ENCODE data around the gene TMEM250.
A peak's percentile ranks its signal among the peaks of the same experiment; 100 is the strongest.
"Not testable (repeated sequence)": the region's sequence is repeated elsewhere in the genome, so short reads cannot be mapped to it uniquely, and the experiment has no call there.

The TMEM250 gene, protein sequence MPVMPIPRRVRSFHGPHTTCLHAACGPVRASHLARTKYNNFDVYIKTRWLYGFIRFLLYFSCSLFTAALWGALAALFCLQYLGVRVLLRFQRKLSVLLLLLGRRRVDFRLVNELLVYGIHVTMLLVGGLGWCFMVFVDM

DNA sequence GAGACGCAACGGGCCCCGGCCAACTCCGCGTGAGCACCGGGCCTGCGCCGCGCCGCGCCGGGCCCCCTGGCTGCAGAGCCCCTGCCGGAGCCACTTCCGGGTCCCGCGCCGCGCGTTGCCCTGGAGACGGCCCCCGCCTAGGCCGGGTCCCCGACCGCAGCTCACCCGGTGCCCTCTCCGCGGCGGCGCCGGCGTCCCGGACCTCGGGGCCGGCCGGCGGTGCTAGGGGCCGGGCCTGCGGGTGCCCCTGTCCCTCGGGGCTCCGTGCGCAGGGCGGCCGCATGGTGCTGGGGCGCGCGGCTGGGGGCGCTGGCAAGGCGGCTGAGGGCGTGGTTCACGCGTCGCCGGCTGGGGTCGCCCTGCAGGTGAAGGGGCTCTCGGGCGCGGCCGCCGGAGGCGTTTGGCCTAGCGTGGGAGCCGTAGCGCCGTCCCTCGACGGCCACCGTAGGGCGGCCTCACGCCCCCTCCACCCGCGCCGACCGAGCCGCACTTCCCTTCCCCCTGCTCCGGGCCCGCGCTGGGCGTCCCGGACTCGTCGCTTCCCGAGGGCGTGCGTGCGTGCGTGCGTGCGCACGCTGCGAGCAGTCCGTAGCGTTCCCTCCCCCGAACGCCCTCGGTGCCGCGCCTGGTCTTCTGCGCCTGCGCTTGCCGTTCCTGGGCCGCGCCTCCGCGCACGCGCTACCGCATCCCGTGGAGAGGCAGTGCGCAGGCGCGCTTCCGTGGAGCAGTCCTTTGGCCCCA, at the start of gene TMEM250:
Gene TMEM250, minus strand, starts transcription at position 556 of the 741 bp plus-strand sequence. CDS start 1,975 bp downstream, outside the sequence.
- DNase-seq: peak; percentile 96

DNA sequence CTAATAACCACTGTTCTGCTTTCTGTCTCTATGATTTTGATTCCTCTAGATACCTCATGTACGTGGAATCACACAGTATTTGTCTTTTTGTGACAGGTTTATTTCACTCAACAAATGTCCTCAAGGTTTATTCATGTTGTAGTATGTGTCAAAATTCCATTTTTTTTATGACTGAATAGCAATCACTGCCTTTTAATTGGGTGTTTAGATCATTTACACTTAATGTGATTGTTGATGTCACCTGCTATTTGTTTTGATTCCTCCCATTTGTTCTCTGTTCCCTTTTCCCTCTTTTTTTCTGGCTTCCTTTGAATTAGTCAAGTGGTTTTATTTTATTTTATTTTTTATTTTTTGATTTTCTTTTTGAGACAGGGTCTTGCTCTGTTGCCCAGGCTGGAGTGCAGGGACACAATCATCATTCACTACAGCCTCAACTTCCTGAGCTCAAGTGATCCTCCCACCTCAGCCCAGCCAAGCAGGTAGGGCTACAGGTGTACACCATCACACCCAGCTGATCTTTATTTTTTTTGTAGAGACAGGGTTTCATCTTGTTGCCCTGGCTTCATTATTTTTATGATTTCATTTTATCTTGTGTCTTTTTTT, 44.7 kb upstream of the TMEM250 start:
- no peak for DNase-seq

DNA sequence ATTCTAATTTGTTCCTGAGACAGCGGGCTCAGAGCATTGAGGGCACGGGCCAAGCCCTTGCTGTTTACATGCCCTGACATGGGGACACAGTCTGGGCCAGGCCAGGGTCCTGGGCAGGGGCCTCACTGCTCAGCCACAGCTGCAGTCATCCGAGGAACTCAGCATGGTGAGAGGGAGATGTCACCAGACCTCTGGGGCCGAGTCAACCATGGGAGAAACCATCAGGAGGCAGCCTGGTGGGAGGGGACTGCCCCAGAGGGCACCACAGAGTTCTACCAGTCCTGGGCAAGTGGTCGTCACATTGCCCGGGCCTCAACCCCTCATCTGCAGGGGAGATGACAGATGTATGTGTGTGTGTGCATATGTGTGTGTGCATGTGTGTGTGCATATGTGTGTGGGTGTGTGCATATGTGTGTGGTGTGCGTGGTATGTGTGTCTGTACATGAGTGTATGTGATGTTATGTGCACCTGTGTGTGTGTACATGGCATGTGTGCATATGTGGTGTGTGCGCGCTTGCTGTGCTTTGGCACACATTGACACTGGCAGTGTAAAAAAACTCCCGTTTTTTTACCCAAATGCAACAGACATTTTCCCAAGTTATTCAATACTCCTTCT, 42.4 kb upstream of the TMEM250 start:
- no peak for DNase-seq

DNA sequence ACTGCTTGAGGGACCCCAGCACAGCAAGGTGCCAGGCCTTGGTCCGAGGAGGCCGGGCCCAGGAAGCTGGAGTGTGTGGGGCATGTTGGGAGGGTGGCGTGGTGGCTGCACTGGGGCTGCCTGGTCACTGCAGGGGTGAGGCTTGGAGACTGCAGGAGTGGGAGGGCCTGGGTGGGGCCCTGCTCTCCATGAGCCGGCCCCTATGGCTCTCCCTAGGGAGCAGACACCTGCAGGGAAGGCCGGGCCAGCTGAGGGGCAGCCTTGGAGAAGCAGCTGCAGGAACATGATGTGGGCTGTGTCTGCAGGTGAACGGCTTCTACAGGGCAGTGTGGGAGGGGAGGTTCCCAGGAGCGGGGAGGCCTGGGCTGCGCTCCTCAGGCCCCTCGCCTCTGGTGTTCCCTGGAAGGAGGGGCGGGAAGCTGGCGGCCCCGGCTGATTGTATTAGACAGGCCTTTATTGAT, 41.7 kb upstream of the TMEM250 start:
- no peak for DNase-seq

DNA sequence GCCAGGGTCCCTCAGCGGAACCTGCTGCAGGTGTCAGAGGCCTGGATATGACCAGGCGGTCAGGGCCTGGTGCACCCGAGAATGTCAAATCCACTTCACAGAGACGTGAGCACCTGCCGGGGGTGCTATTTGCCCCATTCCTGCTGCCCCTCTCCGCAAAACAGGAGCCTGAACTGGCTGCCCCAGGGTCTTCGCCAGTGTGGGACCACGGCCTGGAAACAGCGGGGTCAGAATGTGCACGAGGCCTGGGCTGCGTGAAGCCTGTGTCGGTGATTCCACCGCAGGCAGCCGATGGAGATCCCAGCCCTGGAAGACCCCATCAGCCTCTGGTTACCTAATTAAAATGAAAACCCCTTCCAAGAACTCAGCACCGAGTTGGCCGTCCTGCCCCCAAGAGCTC, 41.2 kb upstream of the TMEM250 start:
- no peak for DNase-seq

DNA sequence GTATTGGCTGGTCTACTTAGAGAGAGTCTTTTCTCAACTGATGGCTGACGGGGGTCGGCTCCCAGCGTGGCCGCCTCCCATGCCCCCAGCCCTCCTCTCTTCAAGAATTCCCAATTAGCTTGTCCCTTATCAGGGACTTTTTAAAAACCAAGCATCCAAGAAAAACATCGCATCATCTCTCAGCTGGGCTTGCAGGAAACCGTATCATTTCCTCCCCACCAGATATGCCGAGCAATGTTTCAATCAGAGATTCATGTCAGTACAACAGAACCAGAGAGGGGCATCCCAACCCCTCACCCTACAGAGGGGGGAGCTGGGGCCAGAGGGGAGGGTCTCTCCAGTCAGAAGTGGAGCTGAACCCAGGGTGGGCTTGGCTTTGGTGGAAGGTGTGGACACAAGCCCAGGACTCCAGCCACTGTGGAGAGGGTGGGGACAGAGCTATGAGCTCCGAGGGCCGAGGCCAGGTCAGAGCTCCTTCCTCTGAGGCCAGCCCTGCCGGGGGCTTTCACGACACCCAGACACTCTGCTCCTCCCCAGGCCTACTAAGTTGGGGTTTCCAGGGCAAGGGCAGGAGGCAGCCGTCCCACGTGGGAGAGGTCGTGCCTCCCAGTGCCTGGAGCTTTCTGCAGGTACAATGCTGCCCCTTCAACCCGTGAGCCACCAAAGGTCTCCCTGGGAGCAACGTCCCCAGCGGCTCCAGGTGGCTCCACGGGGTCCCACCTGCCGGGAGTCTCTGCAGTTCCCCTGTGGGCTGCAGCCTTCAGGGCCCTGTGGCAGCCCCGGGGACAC, 39.0 kb upstream of the TMEM250 start:
- no peak for DNase-seq

DNA sequence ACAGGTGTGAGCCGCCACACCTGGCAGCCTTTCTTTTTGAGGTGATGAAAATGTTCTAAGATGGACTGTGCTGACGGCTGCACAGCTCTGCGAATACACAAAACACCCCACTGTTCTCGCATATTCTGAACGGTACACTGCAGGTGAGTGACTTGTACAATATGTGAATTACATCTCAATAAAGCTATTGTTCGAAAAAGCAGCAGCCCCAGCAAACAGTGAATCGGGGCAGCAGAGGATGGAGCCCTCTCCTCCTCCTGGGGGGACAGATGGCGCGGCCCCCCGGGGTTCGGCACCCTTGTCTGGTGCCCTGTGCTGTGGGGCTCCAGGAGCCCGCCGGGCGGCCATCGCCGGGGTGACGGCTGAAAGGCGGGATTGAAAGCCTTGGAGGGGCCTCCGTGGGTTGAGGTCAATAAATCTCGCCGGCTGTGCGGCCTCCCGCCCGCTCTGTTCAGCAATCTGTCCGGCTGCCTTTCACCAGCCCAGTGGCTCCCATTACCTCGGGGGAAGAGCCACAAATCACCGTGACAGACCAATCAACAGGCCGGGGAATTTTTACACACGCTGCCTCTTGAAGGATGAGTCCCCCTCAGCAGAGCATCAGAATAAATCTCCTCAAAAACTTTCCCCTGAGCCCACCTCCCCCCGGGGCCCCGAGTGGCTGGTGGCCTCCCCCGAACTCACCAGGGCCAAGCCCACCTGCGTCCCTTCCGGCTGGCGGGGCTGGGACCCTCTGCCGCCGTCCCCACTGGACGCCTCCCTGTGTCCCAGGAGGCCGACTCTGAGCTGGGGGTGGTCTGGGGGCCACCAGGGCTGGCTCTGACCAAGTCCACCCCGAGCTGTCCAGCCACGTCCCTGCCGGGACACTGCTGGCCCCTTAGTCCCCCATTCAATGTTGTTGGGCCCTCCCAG, 37.8 kb upstream of the TMEM250 start:
- no peak for DNase-seq

DNA sequence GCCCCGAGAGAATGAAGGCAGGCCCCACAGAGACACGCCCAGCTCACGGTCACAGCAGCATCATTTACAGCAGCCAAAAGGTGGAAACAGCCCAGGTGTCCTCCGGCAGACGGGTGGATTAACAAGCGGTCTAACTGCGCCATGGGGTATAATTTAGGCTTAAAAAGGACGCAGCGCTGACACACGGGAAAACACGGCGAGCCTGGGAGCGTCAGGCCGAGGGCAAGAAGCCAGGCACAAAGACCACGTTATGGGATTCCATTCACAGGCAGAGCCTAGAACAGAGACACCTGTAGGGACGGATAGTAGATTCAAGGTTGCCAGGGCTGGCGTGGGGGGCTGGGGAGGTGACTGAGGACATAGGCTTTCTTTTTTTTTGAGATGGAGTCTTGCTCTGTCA, 36.9 kb upstream of the TMEM250 start:
- DNase-seq: no peak

DNA sequence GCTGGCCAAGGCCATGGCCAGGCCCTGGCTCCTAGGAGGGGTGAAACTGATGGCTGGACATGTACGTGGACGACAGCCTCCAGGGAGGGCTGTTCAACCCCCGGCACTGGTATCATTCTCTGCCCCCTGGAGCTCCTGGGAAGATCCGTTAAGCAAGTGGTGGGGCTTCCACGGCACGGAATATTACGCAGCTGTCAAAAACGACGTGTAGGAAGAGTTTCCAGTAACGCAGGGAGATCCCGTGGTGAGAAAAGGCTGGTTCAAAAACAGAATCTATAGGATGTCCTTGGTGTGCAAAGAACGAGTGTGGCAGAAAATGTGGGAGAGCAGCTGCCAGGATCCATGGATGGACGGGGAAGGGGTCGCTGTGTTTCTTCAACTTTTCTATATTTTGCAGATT, 36.3 kb upstream of the TMEM250 start:
- no peak for DNase-seq

DNA sequence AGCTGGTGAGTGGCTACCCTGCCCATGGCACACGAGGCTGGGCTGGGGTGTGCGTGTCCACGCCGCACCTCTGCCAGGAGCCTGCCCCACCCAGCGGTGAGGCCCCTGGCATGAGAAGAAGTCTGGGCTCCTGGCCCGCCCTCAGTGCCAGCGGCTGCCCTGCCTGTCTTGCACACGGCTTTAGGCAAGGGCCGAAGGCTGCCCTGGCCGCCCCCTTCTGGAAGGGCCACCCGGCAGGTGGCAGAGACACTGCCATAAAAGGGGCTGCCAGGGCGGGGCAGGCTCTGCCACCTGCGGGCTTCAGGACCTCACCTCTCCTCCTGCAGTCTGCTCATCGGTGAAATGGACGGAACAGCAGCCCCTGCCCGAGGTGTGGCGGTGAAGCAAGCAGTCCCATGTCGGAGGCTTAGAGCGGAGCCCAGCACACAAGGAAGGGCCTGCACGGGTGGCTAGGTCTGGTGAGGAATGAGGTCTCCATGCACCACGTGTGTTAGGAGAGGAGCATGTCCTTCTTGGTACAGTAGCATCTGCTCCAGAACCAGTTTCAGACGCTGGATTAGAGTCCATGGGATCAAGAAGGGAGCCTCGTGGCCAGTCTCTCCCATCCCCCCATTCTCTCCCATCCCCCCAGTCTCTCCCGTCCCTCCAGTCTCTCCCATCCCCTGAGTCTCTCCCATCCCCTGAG, 34.8 kb upstream of the TMEM250 start:
- no peak for DNase-seq

DNA sequence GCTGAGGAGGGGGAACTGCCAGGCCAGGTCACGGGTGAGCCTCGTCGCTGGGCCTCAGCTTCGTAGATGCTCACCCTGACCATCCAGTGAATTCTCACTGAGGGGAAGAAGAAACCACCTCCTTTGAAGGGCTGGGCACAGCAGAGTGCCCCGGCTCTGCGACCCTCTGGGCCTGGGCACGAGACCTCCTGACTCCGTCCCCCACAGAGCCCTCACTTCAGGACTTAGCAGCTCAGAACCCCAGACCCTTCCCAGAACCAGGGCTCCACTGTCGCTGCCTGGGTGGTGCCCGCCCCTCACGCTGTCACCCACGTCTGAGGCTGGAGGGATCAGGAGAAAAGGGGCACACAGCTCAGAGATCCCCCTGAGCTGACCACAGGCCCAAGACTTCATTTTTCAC, 34.3 kb upstream of the TMEM250 start:
- no peak for DNase-seq

DNA sequence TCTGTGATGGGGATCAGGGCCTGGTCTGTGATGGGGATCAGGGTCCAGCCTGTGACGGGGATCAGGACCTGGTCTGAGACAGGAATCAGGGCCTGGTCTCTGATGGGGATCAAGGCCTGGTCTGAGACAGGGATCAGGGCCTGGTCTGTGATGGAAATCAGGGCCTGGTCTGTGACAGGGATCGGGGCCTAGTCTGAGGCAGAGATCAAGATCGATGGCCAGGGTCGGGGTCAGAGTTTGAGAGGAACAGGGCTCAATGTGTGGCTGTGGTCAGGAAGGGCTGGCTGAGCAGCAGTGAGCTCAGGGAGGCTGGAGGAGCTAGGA, 33.8 kb upstream of the TMEM250 start:
- DNase-seq: no peak

DNA sequence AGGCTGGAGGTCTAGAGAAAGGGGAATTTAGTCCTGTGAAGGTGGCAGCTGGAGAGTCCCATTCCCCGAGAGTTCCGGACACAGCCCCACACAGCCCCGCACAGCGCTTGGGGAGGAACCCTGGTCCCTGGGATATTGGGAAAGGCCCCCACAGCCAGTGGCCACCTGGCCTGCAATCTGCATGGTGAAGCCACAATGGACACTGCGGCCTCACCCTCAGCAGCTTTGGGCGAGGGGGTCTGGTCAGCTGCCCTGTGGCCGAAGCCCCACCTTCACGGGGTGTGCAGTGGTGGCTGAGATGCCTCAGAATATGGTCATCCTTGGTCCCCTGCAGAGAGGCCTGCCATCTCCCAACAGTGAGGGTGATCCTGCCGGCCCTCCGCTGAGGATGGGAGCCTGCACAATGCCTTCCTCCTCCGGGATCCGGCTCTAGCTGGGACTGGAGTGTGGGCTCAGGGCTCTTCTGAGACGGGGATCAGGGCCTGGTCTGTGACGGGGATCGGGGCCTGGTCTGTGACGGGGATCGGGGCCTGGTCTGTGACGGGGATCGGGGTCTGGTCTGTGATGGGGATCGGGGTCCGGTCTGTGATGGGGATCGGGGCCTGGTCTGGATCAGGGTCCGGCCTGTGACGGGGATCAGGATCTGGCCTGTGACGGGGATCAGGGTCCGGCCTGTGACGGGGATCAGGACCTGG, 33.3 kb upstream of the TMEM250 start:
- DNase-seq: no peak

DNA sequence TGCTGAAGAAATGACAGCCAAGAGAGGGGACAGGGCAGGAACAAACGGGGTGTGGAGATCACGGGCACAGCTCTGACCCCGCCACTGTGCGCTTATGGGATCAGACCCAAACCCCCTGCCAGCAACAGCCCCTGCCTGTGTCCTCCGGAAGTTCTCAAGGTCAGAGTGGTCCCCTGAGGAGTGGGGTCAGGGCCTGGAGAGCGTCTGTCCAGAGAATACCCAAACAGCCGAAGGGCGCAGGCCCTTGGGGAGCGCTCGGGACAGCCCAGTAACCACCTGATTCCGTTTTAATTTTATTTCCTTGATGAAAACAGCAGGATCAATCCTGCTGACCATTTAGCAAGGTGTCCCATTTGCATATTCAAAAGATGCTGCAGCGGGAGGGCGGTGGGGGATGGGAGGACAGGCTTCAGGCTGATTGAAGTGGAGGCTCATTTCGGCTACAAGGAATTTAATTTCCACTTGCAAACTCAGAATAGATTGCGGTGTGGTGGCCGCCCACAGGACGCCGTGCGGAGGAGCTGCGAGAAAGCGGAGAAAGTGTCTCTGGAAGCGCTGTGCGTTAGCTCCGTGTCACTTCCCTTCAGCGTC, 32.6 kb upstream of the TMEM250 start:
- DNase-seq: no peak

DNA sequence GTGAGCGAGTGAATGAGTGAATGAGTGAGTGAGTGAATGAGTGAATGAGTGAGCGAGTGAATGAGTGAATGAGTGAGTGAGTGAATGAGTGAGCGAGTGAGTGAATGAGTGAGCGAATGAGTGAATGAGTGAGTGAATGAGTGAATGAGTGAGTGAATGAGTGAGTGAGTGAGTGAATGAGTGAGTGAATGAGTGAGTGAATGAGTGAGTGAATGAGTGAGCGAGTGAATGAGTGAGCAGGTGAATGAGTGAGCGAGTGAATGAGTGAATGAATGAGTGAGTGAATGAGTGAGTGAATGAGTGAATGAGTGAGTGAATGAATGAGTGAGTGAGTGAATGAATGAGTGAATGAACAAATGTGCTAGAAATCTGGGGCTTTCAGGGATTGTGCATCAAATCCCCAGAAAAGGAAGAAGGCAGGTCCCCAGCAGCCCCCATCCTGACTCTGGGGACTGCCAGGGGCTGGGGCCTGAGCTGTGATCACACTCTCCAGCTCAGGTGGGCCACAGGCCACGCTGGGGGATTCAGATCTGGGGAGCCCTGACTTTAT, 32.1 kb upstream of the TMEM250 start:
- not testable (repeated sequence) for DNase-seq

DNA sequence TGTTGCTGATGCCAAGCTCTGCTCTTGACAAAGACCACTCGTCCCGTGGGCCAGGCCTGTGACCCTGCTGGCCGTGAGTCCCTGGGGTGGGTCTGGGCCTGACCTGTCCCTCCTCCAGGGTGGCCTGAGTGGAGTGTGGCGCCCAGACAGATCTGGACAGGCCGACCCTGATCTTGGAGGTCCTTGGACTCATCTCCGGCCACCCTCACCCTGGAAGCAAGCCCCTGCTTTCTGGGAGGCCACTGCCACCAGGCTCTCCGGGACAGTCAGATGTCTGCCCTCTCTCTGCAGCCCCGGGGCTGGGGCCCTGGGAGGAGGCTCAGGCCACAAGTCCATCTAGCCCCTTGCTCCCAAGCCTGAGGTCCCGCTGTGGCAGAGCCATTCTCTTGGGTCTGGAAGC, 31.2 kb upstream of the TMEM250 start:
- no peak for DNase-seq

DNA sequence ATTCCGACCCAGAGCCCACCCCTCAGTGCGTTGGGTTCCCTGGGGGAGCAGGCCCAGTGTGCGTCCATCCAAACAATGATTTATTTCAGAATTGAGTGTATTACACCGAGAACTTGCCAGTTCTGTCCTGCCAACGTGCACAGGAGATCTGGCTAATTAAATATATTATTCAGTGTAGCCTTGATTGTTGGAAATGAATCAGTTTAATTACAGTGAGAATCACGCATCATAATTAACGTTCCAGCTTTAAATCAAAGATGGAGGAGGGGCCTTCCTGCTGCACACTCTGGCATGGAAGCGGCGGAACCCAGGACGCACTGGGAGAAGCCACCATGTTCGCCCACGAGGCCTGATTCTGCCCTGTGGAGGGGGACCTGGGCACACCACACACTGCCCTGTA, 30.7 kb upstream of the TMEM250 start:
- DNase-seq: no peak

DNA sequence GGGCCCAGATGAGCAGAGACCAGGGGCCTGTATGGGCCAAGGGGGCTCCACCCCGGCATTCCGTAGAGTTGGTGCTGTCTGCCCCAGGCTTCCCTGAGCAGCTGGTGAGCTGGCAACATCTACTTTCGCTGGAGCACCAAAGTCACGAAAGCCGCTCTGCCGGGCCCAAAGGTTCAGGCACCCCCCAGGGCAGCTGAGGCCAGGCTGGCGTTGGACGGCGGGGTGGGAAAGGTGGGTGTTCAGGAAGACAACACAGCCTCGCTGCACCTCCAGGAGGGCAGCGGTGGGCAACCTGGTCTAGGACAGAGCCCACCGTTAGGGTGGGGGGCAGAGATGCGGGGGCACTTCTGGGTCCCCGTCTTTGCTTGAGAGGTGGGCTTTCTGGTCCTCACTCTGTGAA, 30.1 kb upstream of the TMEM250 start:
- DNase-seq: no peak

DNA sequence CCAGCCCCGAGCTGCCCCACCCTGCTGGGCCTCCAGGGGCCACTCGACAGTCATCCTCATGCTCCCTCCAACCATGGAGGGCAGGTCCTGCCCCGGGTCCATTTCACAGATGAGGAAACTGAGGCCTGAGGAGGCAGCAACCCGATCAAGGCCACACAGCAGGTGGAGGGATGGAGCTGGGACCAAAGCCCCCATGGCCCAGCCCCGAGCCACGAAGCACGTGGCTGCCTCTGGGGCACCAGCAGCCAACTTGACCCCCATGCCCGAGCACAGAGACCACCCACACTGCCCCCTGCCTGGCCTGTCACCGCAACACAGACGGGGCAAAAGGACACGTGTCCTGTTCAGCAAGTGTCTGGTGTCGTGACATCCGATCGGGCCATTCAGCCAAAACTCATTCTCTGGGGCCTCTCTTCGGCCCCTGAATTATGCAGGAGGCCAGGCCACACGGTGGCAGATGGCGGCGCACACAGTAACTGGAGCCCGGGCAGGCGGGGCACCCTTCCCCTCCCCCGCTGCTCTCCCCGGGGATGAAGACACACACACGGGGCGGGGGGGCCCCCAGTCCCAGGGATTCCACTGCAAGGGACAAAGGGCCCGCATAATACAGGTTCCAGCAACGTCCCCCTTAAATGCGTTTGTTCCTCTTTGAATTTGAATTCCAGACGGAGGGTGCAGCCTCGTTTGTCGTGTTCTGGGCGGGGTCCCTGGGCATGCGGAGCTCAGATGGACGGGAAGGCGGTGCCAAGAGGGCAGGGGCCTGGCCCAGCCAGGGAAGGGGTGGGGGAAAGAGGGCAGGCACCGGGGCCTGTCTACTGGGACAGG, 29.4 kb upstream of the TMEM250 start:
- DNase-seq: no peak
